SK-MEL-5 (cell line): ENCODE data around the gene LIN7A. TPM values are rescaled to one million over a fixed set of nuclear protein-coding genes. Genes with fewer than 3 reads are reported as not detected.

Experiments
- DNase-seq: peaks from one replicate; pipeline ENCODE4 v3.0.0-alpha.2; 2016; ENCODE audit warnings: low read depth, low spot score
- in situ Hi-C: cut with HindIII; loops from 2 replicates; pipeline ENCODE4 v1.10.0; 2016; ENCODE audit warnings: low sequenced_read_pairs, high pct_unique_total_duplicates, low pct_unique_long_range_greater_than_20kb
- small RNA-seq, 2 experiments: library from RNA; depleted of rRNA; stranded (forward); fragments of <200 nt; gene quantifications; one replicate each; pipeline ENCODE3, GENCODE V24; 2014
- total RNA-seq: library from RNA; depleted of rRNA; stranded (reverse); fragments of >200 nt; shearing (Covaris generic); gene quantifications from 2 replicates; pipeline ENCODE4 v1.2.3, GENCODE V29; 2014; rRNA removed

Gene LIN7A
- total RNA-seq, 1 experiment from 2014 or later = 0.26 TPM

DNA sequence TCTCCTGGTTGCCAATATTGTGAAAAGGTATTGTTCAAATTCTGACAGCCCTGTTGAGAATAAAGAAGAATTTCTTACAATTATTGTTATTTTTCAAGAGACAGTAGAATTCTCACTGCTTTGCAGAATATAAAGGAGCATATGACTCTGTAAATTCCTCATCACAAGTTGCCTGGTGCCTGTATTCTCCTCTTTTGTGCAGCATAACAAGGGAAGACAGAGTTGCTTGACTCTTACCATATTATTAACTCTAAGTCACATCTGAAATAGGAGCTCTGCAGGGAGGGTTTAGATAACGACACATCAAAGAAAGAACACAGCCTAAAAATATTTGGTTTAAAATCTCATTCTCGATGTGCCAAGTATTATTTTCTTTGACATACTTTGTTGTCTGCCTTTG is 189.9 kb downstream of the LIN7A start:
- in situ Hi-C loops = no loop called here
- no peak for DNase-seq

DNA sequence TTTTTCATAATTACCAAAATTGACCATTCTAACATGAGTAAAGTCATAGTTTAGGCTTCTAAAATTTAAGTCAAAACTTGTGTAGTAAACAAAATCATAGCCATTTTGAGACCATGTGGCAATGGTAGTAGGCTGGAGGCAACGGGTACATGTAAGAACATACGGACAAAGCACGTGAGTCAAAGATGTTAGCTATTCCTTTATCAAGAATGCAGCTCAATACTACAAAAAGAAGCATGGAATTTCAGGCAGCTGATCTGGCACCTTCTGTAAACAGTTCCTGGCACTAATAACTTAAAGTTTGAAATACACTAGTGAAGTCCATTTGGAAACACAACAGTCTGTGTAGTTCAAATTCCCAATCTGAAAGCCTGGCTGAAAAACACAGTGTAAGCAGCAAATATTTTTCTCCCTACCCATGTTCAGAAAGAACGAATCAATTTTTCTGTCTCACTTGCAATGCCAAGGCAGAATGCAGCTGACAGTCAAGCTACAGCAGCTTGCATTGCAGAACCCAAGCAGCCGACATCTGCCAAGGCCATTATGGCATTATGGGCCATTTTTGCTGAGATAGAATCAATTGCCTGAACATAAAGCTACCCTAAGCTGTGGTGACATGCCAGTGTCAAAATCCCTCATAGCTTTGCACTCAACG is 191.8 kb downstream of the LIN7A start:
- in situ Hi-C loops = no loop called here

More for the DNA sequence above, 191.8 kb downstream of the LIN7A start:
- DNase-seq = no peak

Small RNAs within 50 kb of the gene (small RNA-seq; reads per million reads assigned to genes)
- 0 reads per million in 2 experiments for gene MIR617
- 0 reads per million in 2 experiments for gene MIR618

Other genes with a start within 250 kb of the LIN7A start
- gene MYF6, start 230.3 kb downstream of the LIN7A start, total RNA-seq = not detected in 2 replicates
- gene MYF5, start 221.0 kb downstream of the LIN7A start, total RNA-seq = not detected in 2 replicates
- gene ACSS3, start 140.1 kb upstream of the LIN7A start, total RNA-seq = not detected in 2 replicates